Measurements from ENCODE around the gene RPL10. TPM values are rescaled to one million over a fixed set of nuclear protein-coding genes. Genes with fewer than 3 reads are reported as not detected.
"Not testable (repeated sequence)": the region's sequence is repeated elsewhere in the genome, so short reads cannot be mapped to it uniquely, and the experiment has no call there.

The RPL10 gene
- polyA plus RNA-seq, 1 donor from 2014 or later, result 5,716 TPM

DNA sequence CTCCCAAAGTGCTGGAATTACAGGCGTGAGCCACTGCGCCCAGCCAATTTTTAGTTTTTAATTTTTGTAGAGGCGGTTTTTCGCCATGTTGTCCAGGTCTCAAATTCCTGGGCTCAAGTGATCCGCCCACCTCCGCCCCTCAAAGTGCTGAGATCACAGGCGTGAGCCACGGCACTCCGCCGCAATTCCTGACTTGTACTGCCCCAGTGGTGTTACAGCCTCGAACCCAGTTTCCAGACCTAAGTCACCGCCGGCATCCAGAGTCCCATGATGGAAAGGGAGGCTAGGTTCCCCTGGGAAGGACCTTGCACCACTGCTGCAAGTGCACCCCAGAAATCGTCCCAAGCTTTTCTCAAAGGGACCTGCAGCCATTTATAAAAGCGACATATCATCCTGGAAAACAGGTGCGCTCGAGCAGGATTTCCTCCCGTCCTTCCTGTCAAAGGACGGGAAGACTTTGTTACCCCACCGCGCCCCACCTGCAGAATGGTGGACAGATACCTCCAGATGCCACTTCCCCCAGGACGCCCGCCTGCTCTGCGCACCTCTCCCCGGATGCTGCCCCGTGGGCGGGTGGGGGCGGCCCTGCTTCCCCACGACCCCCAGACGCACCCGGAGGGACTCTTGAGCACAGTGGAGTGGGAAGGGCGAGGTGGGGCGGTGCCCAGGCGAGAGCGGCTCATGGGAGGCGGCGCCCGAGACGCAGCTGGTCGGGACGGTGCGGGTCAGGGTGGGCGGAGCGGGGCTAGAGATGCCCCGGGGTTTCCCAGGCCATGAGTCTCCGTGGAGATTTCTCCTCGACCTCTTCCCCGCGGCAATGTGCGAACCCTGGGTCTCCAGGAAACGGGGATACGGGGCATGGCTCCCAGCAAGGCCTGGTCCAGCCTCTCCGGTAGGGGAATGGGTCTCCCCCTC, 947 bp upstream of the RPL10 start:
- Mint-ChIP-seq H3K4me1 (peaks cover 8 to 14% (median 10%) of the 10 kb centered on the region in 3 donors), H3K27ac (peak overlapping the region; percentile 94 to 97 (median 96)), H3K36me3 (peaks cover 6% of the 10 kb centered on the region), H3K27me3 (no peaks in the 10 kb centered on the region), H3K4me3 (peak overlapping the region; percentile 94 to 99 (median 96)), H3K9me3 (peaks cover 0 to 4% (median 0%) of the 10 kb centered on the region in 3 donors)

DNA sequence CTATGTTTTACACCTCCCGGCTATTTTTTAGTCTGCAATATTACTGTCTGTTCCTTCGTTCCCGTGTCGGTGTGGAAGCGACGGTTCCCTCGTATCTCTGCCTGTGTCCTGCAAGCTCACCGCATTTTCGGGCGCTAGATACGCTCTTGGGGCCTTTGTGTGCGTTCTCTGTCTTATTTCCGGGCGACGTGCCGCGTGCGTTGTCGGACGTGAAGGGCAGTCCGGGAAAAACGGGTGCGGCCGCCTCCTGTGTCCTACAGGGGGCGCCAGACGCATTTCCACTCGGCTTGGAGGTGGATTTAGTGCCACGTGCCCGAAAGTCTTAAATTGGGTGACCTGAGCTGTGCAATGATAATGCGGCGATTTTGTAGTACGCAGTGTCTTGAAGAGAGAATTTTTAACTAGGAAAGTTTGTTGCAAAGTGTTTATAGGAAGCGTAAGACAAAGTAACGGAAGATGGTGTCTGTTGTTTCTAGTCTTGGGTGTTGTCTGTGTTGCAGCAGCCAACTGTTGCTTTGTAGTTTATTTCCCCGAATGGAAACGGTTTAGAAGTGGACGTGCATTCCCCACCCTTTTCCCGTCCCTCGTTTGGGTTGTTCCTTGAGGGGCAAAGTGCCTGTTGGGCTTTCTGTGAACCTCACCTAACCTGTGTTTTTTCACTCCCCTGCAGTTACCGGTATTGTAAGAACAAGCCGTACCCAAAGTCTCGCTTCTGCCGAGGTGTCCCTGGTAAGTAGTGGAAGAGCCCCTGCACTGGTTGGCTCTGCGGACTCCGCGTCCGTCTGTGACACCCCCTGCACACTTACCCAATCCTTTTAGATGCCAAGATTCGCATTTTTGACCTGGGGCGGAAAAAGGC, 720 bp downstream of the RPL10 start:
- H3K9me3 Mint-ChIP-seq, result peaks cover 0 to 4% (median 0%) of the 10 kb centered on the region in 3 donors
- no peaks in the 10 kb centered on the region for H3K27me3 Mint-ChIP-seq
- peak overlapping the region; percentile 94 to 99 (median 96) for H3K4me3 Mint-ChIP-seq
- peaks cover 10 to 14% (median 10%) of the 10 kb centered on the region in 3 donors for H3K4me1 Mint-ChIP-seq
- H3K27ac Mint-ChIP-seq, result peak overlapping the region; percentile 94 to 97 (median 96)
- peaks cover 6% of the 10 kb centered on the region for H3K36me3 Mint-ChIP-seq

DNA sequence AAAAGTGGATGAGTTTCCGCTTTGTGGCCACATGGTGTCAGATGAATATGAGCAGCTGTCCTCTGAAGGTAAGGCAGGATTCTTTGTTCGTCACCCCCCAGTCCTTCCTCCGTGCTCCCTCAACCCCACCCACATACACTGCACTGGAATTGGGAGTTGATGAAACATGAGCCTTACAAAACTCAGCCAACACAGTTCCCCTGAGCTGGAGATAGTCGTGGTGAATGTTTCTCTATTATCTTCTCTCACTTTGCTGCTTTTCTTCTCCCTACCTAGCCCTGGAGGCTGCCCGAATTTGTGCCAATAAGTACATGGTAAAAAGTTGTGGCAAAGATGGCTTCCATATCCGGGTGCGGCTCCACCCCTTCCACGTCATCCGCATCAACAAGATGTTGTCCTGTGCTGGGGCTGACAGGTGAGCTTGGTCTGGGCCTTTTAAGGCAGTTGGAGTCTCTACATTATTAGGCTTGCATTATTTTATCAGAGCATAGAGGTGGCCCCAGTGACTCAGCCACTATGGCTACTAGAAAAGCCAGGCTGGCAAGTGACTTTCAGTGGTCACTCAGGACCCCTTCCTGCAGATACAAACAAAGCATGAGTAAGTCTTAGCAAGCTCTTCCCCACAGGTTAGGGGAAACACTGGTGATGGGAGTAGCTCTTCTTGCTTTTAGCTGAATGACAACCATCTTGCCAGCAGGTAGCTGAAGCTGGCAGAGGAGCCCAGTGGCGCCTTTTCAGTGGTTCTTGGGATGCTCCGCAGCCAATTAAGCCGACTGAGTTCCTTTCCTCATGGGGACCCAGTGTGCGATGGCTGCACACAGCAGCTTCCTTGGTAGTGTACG, 1.6 kb downstream of the RPL10 start:
- Mint-ChIP-seq H3K9me3 (peaks cover 0 to 4% (median 0%) of the 10 kb centered on the region in 3 donors), H3K4me3 (peak overlapping the region; percentile 94 to 99 (median 96)), H3K27ac (peak overlapping the region; percentile 94 to 97 (median 96)), H3K4me1 (peaks cover 10 to 14% (median 10%) of the 10 kb centered on the region in 3 donors), H3K27me3 (no peaks in the 10 kb centered on the region), H3K36me3 (peaks cover 6% of the 10 kb centered on the region)

DNA sequence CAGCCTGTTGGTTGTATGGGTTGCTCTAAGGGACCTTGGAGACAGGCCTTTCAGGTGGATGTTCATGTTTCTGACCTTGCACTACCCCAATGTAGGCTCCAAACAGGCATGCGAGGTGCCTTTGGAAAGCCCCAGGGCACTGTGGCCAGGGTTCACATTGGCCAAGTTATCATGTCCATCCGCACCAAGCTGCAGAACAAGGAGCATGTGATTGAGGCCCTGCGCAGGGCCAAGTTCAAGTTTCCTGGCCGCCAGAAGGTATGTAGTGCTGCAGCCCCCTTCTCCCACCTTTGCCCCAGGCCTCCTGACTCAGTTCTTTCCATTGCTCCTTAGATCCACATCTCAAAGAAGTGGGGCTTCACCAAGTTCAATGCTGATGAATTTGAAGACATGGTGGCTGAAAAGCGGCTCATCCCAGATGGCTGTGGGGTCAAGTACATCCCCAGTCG, 2.2 kb downstream of the RPL10 start:
- Mint-ChIP-seq H3K4me3 (peak overlapping the region in 3 of 4 donors; percentile 68 to 94 (median 94)), H3K4me1 (peaks cover 10 to 14% (median 10%) of the 10 kb centered on the region in 3 donors), H3K27ac (peak overlapping the region; percentile 62 to 97 (median 96))
- not testable (repeated sequence) for H3K36me3 Mint-ChIP-seq, H3K9me3 Mint-ChIP-seq, H3K27me3 Mint-ChIP-seq

DNA sequence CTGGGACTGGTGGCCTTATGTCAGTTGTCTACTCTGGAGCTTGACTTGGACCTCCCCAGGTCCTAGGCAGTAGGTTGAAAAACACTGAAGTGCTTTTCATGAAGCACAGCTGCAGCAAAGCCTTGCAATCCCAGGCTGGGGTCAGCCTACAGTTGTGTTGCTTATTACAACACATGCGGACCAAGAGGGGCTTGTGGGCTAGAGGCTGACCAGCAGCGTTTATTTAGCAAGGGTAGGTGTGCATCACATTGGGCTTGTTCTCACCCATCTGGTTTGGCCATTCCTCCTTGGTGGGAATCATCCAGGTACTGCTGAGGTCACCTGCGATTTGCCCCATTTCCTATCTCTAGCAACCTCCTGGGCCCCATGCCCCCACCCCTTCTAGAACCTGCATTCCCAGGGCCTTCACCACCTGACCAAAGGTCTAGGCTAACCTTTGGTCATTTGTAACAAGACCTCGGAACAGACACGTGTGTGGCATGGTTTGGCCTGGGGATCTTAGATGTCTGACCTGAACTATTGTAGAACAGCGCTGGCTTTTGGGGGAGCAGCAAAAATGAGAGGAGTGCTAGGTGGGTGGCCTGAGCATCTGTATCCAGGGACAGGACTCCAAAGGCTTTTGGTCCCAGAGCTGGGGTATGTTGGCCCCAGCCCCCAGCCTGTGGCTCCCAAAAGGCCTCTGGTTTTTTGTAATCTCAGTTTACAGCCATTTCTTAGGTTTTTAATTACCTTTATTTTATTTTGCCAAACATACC, 3.0 kb downstream of the RPL10 start:
- no peaks in the 10 kb centered on the region for H3K27me3 Mint-ChIP-seq
- peaks cover 0 to 4% (median 0%) of the 10 kb centered on the region in 3 donors for H3K9me3 Mint-ChIP-seq
- peaks cover 6% of the 10 kb centered on the region for H3K36me3 Mint-ChIP-seq
- H3K4me1 Mint-ChIP-seq, result peaks cover 10 to 14% (median 10%) of the 10 kb centered on the region in 3 donors
- peak overlapping the region in 3 of 4 donors; percentile 34 to 94 (median 43) for H3K4me3 Mint-ChIP-seq
- peak overlapping the region; percentile 62 to 97 (median 78) for H3K27ac Mint-ChIP-seq

DNA sequence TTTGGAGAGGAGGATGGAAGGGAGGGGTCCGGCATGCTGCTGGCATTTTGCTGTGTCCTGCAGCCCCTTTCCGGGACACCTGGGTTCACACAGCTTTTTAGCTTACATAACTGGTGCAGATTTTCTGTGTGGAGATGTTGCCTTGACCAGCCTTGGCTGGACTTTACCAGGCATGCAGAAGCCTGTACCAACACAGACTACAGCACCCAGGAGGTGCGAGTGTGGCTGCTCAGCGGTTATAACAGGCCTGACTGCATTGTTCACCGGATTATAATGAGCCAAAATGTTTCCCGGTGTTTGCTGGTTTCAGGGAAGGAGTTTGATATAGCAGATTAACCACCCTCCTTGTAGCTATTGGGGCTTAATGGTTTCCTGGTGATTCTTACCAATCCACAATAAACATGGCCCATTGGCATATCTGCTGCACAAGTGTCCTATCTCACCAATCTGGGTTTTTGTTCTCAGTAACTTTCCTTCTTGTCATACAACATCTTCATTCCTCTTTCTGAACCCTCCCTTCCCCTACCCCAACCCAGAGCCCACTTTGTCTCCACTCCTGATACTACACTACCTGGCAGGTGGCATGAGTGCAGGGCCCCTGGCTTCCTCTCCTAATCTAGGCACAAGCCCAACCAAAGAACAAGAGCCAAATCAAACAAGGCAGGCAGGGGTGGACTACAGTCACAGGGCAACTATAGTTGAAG, 3.9 kb downstream of the RPL10 start:
- H3K4me3 Mint-ChIP-seq, result peak overlapping the region in 1 of 4 donors; percentile 9
- peaks cover 10 to 14% (median 10%) of the 10 kb centered on the region in 3 donors for H3K4me1 Mint-ChIP-seq
- H3K36me3 Mint-ChIP-seq, result peaks cover 6% of the 10 kb centered on the region
- H3K27ac Mint-ChIP-seq, result peak overlapping the region in 2 of 3 donors; percentile 62 to 97
- H3K27me3 Mint-ChIP-seq, result no peaks in the 10 kb centered on the region
- peaks cover 0 to 4% (median 0%) of the 10 kb centered on the region in 3 donors for H3K9me3 Mint-ChIP-seq

DNA sequence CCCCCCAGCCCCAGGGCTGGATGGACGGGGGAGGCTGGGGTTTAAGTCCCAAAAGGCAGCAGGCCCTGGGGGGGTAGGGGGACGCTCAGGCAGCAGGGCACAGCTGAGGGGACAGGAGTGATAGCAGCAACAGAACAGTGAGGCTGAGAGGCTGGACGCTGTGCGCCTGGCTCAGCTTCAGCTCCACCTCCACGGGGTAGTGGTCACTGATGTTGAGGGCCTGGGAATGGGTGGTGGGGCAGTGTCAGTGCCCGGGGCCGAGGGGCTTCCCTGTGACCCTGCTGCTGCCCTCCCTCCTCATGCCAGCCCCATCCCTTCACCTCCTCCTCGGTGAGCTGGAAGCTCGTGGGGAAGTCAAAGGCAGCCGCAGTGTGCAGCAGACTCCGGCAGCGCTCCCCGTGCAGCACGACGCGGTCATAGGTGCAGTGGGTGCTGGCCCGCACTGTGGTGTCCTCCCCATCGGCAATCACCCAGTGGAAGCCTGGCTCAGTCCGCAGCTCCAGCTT, 4.5 kb downstream of the RPL10 start:
- H3K4me1 Mint-ChIP-seq, result peaks cover 10 to 14% (median 10%) of the 10 kb centered on the region in 3 donors
- peaks cover 6% of the 10 kb centered on the region for H3K36me3 Mint-ChIP-seq
- H3K9me3 Mint-ChIP-seq, result peaks cover 0 to 4% (median 0%) of the 10 kb centered on the region in 3 donors
- peak overlapping the region in 1 of 3 donors; percentile 50 for H3K27ac Mint-ChIP-seq
- no peak overlapping the region for H3K4me3 Mint-ChIP-seq
- no peaks in the 10 kb centered on the region for H3K27me3 Mint-ChIP-seq

DNA sequence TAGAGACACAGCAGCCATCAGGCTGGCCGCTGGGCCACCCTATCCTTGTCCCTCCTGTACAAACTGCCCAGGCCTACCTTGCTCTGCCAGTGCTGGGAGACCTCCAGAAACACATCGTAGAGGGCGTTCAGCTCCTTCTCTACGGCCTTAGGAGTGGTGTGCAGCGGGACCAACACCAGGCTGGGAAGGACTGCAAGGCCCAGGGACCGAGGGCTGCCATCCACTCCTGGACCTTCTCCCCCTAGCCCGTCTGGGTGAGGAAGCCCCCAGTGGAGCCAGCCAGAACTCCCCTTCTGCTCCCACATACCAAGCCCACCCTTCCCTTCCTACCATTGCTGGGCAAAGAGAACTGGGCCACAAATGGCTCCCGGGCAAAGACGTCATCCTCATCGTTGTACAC, 5.0 kb downstream of the RPL10 start:
- peaks cover 10 to 11% (median 11%) of the 10 kb centered on the region in 3 donors for H3K4me1 Mint-ChIP-seq
- peak overlapping the region in 1 of 4 donors; percentile 18 for H3K4me3 Mint-ChIP-seq
- no peak overlapping the region for H3K27ac Mint-ChIP-seq

DNA sequence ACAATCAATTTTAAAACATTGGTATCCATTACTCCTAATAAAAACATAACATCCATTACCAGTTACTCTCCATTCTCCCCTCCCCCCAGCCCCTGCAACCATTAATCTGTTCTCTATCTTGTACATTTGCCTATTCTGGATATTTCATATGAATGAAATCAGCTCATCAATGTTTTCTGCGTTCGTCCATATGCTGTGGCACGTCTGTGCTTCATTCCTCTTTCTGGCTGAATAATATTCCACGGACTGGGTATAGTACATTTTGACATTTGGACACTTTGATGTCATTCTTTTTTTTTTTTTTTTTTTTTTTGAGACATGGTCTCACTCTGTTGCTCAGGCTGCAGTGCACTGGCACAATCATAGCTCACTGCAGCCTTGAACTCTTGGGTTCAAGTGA, 5.7 kb downstream of the RPL10 start:
- peaks cover 4% of the 10 kb centered on the region for H3K36me3 Mint-ChIP-seq

More for the DNA sequence above, 5.0 kb downstream of the RPL10 start:
- H3K9me3 Mint-ChIP-seq, result peaks cover 0 to 4% (median 0%) of the 10 kb centered on the region in 3 donors
- H3K36me3 Mint-ChIP-seq, result peaks cover 6% of the 10 kb centered on the region
- no peaks in the 10 kb centered on the region for H3K27me3 Mint-ChIP-seq

DNA sequence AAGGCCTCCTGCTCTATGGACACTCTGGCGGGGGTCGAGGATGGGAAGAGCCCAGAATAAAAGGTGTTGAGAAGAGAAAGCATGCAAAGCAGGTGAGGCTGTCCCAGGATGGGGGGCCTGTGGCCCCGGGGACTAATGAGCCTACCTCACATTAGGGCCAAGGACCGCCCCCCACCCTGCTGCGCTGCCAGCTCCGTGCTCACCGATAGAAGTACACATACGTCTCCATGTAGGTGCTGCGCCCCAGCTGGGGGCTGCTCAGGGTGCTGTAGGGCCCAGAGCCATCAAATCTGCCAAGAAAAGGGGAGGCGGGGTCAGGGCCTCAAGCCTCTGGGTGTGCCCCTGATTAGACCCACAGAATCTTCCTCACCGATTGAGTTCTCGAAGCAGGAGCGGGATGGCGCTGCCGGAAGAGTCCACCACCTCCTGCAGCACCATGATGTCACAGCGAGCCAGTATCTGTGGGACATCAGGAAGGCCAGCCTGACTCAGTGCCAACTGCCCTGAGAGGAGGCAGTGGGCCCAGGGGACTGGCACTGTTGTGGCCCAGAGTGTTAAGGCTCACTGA, 6.5 kb downstream of the RPL10 start:
- Mint-ChIP-seq H3K4me3 (peak overlapping the region in 1 of 4 donors; percentile 29), H3K4me1 (peaks cover 2 to 9% (median 9%) of the 10 kb centered on the region in 3 donors), H3K27ac (no peak overlapping the region), H3K9me3 (no peaks in the 10 kb centered on the region), H3K36me3 (peaks cover under 1% of the 10 kb centered on the region), H3K27me3 (no peaks in the 10 kb centered on the region)

More for the DNA sequence above, 5.7 kb downstream of the RPL10 start:
- Mint-ChIP-seq H3K4me3 (peak overlapping the region in 1 of 4 donors; percentile 18), H3K27ac (no peak overlapping the region), H3K27me3 (no peaks in the 10 kb centered on the region), H3K9me3 (peaks cover 0 to under 1% (median 0%) of the 10 kb centered on the region in 3 donors), H3K4me1 (peaks cover 6 to 14% (median 12%) of the 10 kb centered on the region in 3 donors)

DNA sequence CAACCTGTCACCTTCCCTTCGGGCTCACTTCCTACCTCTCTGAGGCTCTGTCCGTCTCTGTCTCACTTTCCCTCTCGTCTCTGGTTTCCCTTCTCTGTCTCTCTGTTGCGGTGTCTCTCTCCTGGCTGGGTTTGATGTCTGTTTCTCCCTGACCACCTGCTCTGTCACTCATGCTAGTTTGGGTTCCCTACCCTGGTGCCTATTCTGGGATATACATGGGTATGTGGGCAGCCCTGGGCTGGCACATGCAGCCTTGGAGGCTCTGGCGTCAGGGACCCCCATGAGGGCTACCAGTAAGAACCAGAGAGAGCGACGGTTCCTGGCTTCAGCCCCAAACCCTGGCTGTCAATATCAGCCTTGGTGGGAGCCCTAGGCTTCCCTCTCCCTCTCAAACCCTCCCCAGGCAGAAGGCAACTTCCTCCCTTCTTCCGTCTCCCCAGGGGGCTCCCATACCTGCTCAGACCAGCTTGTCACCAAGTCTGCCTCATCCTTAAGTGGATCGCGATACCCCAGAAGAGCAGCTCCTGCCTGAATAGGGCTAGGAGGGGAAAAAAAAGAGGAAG, 10.6 kb downstream of the RPL10 start:
- peaks cover 2% of the 10 kb centered on the region for H3K36me3 Mint-ChIP-seq
- H3K27ac Mint-ChIP-seq, result peak overlapping the region in 2 of 3 donors; percentile 53 to 86
- H3K9me3 Mint-ChIP-seq, result no peaks in the 10 kb centered on the region
- peaks cover 8 to 10% (median 9%) of the 10 kb centered on the region in 3 donors for H3K4me1 Mint-ChIP-seq
- H3K4me3 Mint-ChIP-seq, result peak overlapping the region; percentile 75 to 85 (median 80)
- H3K27me3 Mint-ChIP-seq, result no peaks in the 10 kb centered on the region

DNA sequence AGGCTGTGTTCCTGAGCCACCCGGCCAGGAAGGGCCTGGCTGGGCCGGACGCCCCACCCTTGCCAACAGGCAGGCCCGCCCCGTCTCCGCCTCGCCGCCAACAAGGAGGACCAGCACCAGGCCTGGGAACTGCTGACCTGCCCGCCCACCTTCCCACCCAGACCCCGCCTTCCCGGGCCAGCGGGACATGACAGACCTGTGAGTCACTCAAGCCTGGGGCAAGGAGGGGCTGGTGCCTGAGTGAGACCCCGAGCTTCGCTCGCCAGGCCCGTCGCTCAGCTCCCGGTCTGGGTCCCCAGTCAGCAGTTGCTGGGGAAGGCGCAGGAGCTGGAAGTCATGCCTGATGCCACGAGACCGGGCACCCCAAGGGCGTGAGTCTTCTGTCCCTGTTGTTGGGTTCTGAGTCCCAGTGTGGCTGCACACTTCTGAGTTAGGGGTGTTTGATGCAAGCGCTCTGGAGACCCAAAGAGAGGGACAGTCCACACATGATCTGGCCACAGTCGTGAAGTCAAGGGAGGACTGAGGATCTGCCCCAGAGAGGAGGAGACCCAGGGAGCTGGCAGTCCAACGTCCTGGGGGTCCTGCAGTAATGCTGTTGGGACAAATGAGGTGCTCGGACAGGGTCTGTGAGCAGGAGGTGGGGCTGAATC, 11.2 kb downstream of the RPL10 start, which contains the start of gene DNASE1L1:
TSS of gene DNASE1L1 (minus strand) at position 33 of the 650 bp plus-strand sequence. CDS start 3,686 bp downstream, outside the sequence.
- H3K27ac Mint-ChIP-seq, result peak within 1 kb of the TSS in 2 of 3 donors; percentile 53 to 86

More for the DNA sequence above, 11.2 kb downstream of the RPL10 start, which contains the start of gene DNASE1L1:
- peaks cover 8 to 10% (median 9%) of the 10 kb centered on the region in 3 donors for H3K4me1 Mint-ChIP-seq
- peaks cover 2% of the 10 kb centered on the region for H3K36me3 Mint-ChIP-seq
- H3K27me3 Mint-ChIP-seq, result no peaks in the 10 kb centered on the region
- H3K4me3 Mint-ChIP-seq, result peak within 1 kb of the TSS; percentile 75 to 85 (median 80)
- H3K9me3 Mint-ChIP-seq, result no peaks in the 10 kb centered on the region
